ENCODE results near the gene PRKCA.

DNA sequence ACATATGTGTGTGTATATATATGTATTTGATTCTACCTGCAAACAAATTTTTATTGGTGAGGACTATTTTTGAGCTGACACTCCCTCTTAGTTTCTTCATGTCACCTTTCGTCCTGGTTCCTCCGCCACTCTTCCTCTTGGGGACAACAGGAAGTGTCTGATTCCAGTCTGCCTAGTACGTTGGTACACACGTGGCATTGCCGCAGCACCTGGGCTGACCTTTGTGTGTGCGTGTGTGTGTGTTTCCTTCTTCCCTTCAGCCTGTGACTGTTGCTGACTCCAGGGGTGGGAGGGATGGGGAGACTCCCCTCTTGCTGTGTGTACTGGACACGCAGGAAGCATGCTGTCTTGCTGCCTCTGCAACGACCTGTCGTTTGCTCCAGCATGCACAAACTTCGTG is 503.2 kb downstream of the PRKCA start:
- TF ChIP-seq GABPA (IDR thresholded peaks at IDR 0.05; ENCODE audit: low read depth) = no peak
- TF ChIP-seq, protein P1, sequence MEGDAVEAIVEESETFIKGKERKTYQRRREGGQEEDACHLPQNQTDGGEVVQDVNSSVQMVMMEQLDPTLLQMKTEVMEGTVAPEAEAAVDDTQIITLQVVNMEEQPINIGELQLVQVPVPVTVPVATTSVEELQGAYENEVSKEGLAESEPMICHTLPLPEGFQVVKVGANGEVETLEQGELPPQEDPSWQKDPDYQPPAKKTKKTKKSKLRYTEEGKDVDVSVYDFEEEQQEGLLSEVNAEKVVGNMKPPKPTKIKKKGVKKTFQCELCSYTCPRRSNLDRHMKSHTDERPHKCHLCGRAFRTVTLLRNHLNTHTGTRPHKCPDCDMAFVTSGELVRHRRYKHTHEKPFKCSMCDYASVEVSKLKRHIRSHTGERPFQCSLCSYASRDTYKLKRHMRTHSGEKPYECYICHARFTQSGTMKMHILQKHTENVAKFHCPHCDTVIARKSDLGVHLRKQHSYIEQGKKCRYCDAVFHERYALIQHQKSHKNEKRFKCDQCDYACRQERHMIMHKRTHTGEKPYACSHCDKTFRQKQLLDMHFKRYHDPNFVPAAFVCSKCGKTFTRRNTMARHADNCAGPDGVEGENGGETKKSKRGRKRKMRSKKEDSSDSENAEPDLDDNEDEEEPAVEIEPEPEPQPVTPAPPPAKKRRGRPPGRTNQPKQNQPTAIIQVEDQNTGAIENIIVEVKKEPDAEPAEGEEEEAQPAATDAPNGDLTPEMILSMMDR (IDR thresholded peaks at IDR 0.05; ENCODE audit: insufficient read depth, low read length) = no peak
- TF ChIP-seq, protein P2, sequence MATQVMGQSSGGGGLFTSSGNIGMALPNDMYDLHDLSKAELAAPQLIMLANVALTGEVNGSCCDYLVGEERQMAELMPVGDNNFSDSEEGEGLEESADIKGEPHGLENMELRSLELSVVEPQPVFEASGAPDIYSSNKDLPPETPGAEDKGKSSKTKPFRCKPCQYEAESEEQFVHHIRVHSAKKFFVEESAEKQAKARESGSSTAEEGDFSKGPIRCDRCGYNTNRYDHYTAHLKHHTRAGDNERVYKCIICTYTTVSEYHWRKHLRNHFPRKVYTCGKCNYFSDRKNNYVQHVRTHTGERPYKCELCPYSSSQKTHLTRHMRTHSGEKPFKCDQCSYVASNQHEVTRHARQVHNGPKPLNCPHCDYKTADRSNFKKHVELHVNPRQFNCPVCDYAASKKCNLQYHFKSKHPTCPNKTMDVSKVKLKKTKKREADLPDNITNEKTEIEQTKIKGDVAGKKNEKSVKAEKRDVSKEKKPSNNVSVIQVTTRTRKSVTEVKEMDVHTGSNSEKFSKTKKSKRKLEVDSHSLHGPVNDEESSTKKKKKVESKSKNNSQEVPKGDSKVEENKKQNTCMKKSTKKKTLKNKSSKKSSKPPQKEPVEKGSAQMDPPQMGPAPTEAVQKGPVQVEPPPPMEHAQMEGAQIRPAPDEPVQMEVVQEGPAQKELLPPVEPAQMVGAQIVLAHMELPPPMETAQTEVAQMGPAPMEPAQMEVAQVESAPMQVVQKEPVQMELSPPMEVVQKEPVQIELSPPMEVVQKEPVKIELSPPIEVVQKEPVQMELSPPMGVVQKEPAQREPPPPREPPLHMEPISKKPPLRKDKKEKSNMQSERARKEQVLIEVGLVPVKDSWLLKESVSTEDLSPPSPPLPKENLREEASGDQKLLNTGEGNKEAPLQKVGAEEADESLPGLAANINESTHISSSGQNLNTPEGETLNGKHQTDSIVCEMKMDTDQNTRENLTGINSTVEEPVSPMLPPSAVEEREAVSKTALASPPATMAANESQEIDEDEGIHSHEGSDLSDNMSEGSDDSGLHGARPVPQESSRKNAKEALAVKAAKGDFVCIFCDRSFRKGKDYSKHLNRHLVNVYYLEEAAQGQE (IDR thresholded peaks at IDR 0.05; ENCODE audit: insufficient replicate concordance, low read depth) = no peak
- peak; percentile 34; the same call in 1 of the 2 replicates for TF ChIP-seq SPI1 (IDR thresholded peaks at IDR 0.05; ENCODE audit: borderline replicate concordance, low read depth)

Measured in HL-60 (cell line).